Hepatocyte (in vitro differentiated cells): ENCODE data around the gene ZDHHC14.

Experiments
- CTCF ChIP-seq: fragments of 200-600 bp; sonication (generic); IDR thresholded peaks from 2 replicates; pipeline ENCODE4 v1.5.1; 2016; ENCODE audit warnings: antibody characterized with exemption, mild to moderate bottlenecking; ENCODE audit not compliant: poor library complexity
- EZH2 ChIP-seq: fragments of 200-600 bp; sonication (generic); IDR thresholded peaks from 2 replicates; pipeline ENCODE4 v1.6.1; 2016; ENCODE audit warnings: antibody characterized with exemption, mild to moderate bottlenecking, borderline replicate concordance
- EZH2phosphoT487 ChIP-seq: fragments of 200-600 bp; sonication (generic); IDR thresholded peaks from one replicate; pipeline ENCODE4 v1.6.1; 2018; ENCODE audit warnings: antibody characterized with exemption, mild to moderate bottlenecking, low read depth, moderate library complexity; ENCODE audit not compliant: unreplicated experiment, severe bottlenecking

GRCh38 chr6:157453978-157454377 is 73.0 kb downstream of the ZDHHC14 start:
- TF ChIP-seq EZH2phosphoT487 (no peak), EZH2 (no peak), CTCF (no peak)
